GM12864 (cell line): ENCODE results near the gene KIZ.

Source experiments
- DNase-seq: peaks from one replicate; pipeline ENCODE4 v3.0.0-alpha.2; 2011; ENCODE audit warnings: low read depth
- H3K4me3 ChIP-seq: 2 replicates; pipeline ENCODE4 v1.5.1; 2011; ENCODE audit warnings: mild to moderate bottlenecking, low read depth, low read length, control low read depth
- TF ChIP-seq, protein P1 (sequence below): IDR thresholded peaks from 2 replicates; pipeline ENCODE4 v1.5.1; 2011; ENCODE audit warnings: low read depth, mild to moderate bottlenecking, moderate library complexity, low read length, control low read depth, inconsistent platforms; ENCODE audit errors: missing control alignments

Gene KIZ

DNA sequence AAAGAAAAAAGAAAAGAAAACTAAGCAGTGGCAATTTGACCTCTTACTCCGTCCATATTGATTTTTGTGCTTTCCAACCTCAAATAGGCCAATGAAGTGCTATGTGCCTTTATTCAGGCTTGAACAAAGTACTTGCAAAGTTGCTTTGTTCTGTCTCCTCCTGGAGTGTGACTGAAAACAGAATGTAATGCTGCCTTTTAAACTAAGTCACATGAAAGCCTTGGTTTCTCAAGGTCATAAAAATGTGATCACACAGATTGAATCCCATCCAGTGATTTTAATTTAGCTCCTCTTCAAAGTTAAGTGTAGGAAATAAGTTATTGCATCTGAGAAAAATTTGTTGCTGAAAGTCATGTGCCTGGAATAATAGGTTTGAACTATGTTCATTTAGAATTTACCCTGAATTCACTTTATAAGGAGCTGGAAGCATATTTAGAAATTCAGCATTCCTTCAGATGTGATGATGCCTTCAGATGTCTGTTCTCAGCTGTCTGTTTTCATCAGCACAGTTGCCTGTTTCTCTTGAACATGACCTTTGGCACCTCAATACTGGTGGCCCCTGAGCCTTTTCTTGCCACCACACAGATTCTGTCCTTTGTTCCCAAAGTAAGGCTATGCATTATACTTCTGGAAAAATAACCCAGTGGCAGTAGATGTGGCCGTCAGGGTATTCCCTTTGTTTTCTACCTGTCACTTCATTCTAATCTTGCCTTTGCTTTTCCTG, 48.8 kb downstream of the KIZ start:
- no peak overlapping the region for H3K4me3 ChIP-seq
- TF ChIP-seq, protein P1, sequence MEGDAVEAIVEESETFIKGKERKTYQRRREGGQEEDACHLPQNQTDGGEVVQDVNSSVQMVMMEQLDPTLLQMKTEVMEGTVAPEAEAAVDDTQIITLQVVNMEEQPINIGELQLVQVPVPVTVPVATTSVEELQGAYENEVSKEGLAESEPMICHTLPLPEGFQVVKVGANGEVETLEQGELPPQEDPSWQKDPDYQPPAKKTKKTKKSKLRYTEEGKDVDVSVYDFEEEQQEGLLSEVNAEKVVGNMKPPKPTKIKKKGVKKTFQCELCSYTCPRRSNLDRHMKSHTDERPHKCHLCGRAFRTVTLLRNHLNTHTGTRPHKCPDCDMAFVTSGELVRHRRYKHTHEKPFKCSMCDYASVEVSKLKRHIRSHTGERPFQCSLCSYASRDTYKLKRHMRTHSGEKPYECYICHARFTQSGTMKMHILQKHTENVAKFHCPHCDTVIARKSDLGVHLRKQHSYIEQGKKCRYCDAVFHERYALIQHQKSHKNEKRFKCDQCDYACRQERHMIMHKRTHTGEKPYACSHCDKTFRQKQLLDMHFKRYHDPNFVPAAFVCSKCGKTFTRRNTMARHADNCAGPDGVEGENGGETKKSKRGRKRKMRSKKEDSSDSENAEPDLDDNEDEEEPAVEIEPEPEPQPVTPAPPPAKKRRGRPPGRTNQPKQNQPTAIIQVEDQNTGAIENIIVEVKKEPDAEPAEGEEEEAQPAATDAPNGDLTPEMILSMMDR = no peak
- no peak for DNase-seq

DNA sequence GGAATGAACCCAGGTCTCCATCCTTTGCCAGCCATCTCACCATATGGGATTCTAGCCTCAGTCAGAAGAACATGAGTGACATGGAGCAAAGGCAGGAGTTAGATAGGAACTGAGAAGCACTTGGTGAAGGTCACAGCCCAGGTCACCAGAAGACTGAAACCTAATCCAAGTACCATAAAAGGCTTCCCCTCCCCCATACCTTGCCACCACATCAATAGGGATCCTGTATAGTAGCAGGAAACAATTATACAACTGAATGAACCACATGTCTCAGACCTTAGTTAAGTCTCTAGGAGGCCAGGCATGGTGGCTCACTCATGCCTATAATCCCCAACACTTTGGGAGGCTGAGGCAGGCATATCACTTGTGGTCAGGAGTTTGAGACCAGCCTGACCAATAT, 49.6 kb downstream of the KIZ start:
- TF ChIP-seq, protein P1 = no peak
- H3K4me3 ChIP-seq = no peak overlapping the region
- no peak for DNase-seq

DNA sequence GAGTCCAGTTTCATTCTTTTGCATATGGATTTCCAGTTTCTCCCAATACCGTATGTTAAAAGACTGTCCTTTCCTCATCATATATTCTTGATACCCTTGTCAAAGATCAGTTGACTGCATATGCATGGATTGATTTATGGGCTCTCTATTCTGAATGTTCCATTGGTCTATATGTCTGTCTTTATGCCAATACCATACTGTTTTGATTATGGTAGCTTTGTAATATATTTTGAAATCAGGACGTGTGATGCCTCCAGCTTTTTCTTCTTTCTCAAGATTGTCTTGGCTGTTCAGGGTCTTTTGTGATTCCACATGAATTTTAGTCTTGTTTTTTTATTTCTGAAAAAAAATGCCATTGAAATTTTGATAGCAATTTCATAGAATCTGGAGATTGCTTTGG, 51.9 kb downstream of the KIZ start:
- H3K4me3 ChIP-seq = no peak overlapping the region
- TF ChIP-seq, protein P1 = no peak
- no peak for DNase-seq

DNA sequence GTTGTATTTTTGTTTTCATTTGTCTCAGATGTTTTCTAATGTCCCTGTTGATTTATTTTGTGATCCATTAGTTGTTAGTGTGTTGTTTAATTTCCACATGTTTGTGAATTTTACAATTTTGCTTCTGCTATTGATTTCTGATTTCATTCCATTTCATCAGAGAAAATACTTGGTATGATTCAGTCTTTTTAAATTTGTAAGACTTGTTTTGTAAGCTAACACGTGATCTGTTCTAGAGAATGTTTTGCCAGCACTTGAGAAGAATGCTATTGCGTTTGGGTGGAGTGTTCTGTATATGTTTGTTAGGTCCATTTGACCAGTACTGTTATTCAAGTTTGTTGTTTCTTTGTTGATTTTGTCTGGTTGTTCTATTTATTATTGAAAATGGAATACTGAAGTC, 53.9 kb downstream of the KIZ start:
- TF ChIP-seq, protein P1 = no peak
- DNase-seq = no peak
- no peak overlapping the region for H3K4me3 ChIP-seq

DNA sequence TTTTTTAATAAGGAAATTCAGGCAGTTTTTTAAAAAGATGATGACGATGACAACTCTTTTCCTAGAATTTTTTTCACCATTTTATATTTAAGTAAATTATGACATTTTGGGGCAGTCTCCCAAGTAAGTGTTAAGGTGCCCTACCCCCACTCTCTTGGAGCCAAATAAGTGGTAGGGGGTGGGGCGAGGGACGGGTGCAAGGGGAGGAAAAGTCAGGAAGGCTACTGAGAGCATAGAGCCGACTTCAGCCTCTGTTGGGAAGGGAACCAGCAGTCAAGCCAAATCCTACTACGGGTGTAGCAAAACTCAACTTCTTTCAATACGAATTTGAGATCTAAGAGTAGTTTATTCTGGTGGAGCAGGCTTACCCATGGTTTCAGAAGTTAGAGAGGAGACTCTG, 54.4 kb downstream of the KIZ start:
- DNase-seq = no peak
- TF ChIP-seq, protein P1 = no peak
- H3K4me3 ChIP-seq = no peak overlapping the region

DNA sequence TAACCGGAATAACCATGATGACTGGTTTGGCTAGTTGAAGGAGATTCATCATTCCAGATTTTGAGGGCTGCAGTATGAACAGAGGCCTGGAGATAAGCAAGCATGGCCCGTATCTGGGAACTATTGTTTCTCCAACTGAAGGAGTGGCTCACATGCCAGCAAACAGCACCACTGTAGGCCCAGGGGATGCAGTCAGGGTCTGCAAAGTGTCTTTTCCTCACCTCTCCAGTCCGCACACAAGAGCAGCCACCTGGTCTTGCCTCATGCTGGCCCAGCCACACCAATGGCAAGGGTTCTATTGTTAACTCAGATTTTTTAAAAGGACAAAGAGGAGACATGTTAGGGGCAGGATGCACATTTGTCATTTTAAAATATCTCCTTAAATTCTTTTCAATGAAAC, 55.1 kb downstream of the KIZ start:
- no peak overlapping the region for H3K4me3 ChIP-seq
- TF ChIP-seq, protein P1 = no peak
- no peak for DNase-seq

DNA sequence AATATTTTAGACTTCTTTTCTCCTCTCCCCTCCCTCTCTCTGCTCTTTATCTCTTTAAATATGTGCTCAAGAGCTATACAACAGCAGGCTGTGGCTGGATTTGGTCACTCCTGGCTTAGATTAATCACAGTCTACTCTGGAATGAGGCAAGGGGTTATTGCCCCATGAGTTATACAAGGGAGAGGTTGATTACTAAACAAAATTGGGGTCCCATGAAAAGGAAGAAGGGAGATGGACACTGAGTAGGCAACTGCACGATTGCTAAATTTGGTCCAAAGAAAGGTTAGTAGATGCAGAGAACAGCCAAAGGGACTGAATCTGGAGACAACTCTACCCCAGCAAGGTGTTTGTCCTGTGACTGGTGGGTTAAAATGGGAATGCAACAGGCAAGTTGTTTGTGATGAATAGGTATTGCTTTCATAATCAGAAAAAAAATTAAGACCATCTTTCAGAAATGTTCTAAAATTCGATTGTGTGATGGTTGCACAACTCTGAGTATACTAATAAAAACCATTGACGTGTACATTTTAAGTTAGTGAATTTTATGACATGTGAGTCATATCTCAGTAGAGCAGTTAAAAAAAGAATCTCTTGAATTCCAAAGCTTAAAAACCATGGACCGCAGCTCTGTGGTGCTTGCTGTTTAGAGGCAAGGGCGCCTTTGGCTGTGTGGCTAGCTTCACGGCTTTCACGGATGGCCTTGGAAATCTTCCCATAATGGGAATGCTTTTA, 57.1 kb downstream of the KIZ start:
- TF ChIP-seq, protein P1 = no peak
- H3K4me3 ChIP-seq = no peak overlapping the region
- DNase-seq = no peak
